HG02610 (cell line): ENCODE measurements around the gene RPL11.
"Not testable (repeated sequence)": the region's sequence is repeated elsewhere in the genome, so short reads cannot be mapped to it uniquely, and the experiment has no call there.

ENCODE experiments used
- ATAC-seq: cut with Tn5 transposase; IDR thresholded peaks from one replicate; pipeline ENCODE4 v1.9.1; 2021; ENCODE audit warnings: mild to moderate bottlenecking, moderate library complexity; ENCODE audit not compliant: unreplicated experiment

Gene RPL11

GRCh38 chr1:23727362-23727811, 35.8 kb downstream of the RPL11 start:
- no peak for ATAC-seq

GRCh38 chr1:23732363-23733224, 41.0 kb downstream of the RPL11 start:
- no peak for ATAC-seq

- not testable (repeated sequence) for ATAC-seq
Measured at GRCh38 chr1:23733281-23733680, 41.7 kb downstream of the RPL11 start.

GRCh38 chr1:23736437-23737134, 45.0 kb downstream of the RPL11 start:
- no peak for ATAC-seq

GRCh38 chr1:23741609-23742008, 50.0 kb downstream of the RPL11 start:
- ATAC-seq: no peak

GRCh38 chr1:23742670-23743286, 51.2 kb downstream of the RPL11 start:
- peak; percentile 29 for ATAC-seq

- peak; percentile 83 for ATAC-seq
Measured at GRCh38 chr1:23743287-23744152, 51.9 kb downstream of the RPL11 start, which contains the start of gene ELOA. Gene ELOA (plus strand): TSS chr1:23743471. CDS start chr1:23743504, 33 bp downstream.

- ATAC-seq: no peak
Measured at GRCh38 chr1:23745515-23745914, 53.9 kb downstream of the RPL11 start.
